Calu3 (cell line): Measurements from ENCODE around the gene IMMP2L. TPM values are rescaled to one million over a fixed set of nuclear protein-coding genes. Genes with fewer than 3 reads are reported as not detected.

Experiments used
- BruUV-seq: library from RNA; stranded (reverse); fragments of 400-500 nt; replicated peaks from 2 replicates; lab custom pipeline; 2021; lab: Mats Ljungman, UMichigan
- CTCF ChIA-PET: fragments of 300-600 bp; sonication (Branson Sonifier 250); formaldehyde crosslinking; loops from one replicate; lab custom pipeline; 2022; ENCODE audit warnings: antibody characterized with exemption; lab: Charles Lee
- DNase-seq: peaks from one replicate; pipeline ENCODE4 v3.0.0; 2022
- H3K27ac Mint-ChIP-seq: one replicate; pipeline ENCODE4 v1.8.0; 2022; ENCODE audit warnings: mixed read lengths; ENCODE audit not compliant: unreplicated experiment
- H3K27me3 Mint-ChIP-seq: one replicate; pipeline ENCODE4 v1.8.0; 2022; ENCODE audit warnings: mixed read lengths; ENCODE audit not compliant: unreplicated experiment
- H3K36me3 Mint-ChIP-seq: one replicate; pipeline ENCODE4 v1.8.0; 2022; ENCODE audit warnings: mild to moderate bottlenecking, moderate library complexity, mixed read lengths; ENCODE audit not compliant: insufficient read depth, unreplicated experiment
- H3K4me1 Mint-ChIP-seq: one replicate; pipeline ENCODE4 v1.8.0; 2022; ENCODE audit warnings: mild to moderate bottlenecking, low read depth, mixed read lengths; ENCODE audit not compliant: unreplicated experiment
- H3K4me3 Mint-ChIP-seq: one replicate; pipeline ENCODE4 v1.8.0; 2022; ENCODE audit warnings: mild to moderate bottlenecking, low read depth, moderate library complexity, mixed read lengths; ENCODE audit not compliant: unreplicated experiment
- H3K9me3 Mint-ChIP-seq: one replicate; pipeline ENCODE4 v1.8.0; 2022; ENCODE audit warnings: low read depth, mixed read lengths; ENCODE audit not compliant: unreplicated experiment
- CTCF ChIP-seq: fragments of 200-600 bp; IDR thresholded peaks from one replicate; pipeline ENCODE4 v1.8.0; 2022; ENCODE audit warnings: antibody characterized with exemption; ENCODE audit not compliant: unreplicated experiment
- intact Hi-C: fragments of 100-400 bp; cut with micrococcal nuclease; formaldehyde crosslinking; loops from one replicate; pipeline ENCODE4 v1.10.0; 2022; ENCODE audit not compliant: unreplicated experiment
- total RNA-seq: library from RNA; stranded (reverse); gene quantifications from 2 replicates; pipeline ENCODE4 v1.2.3, GENCODE V29; 2022

The IMMP2L gene
- total RNA-seq, 1 experiment from 2014 or later, result 28.6 TPM

GRCh38 chr7:111077001-111077400 lies 485.3 kb downstream of the IMMP2L start:
- CTCF ChIA-PET, result no interaction called here
- intact Hi-C loops, result no loop called here
- no peaks in the 10 kb centered on the region for H3K27me3 Mint-ChIP-seq
- H3K27ac Mint-ChIP-seq, result no peak overlapping the region
- no peaks in the 10 kb centered on the region for H3K36me3 Mint-ChIP-seq
- no peak for DNase-seq
- no TSS peak for BruUV-seq
- no peaks in the 10 kb centered on the region for H3K9me3 Mint-ChIP-seq
- no peak for TF ChIP-seq CTCF
- no peaks in the 10 kb centered on the region for H3K4me1 Mint-ChIP-seq
- no peak overlapping the region for H3K4me3 Mint-ChIP-seq

- no TSS peak for BruUV-seq
- H3K4me3 Mint-ChIP-seq, result no peak overlapping the region
- no peak for TF ChIP-seq CTCF
- intact Hi-C loops, result no loop called here
- H3K9me3 Mint-ChIP-seq, result no peaks in the 10 kb centered on the region
- no peaks in the 10 kb centered on the region for H3K36me3 Mint-ChIP-seq
- H3K27me3 Mint-ChIP-seq, result no peaks in the 10 kb centered on the region
- no peak for DNase-seq
- no peak overlapping the region for H3K27ac Mint-ChIP-seq
- H3K4me1 Mint-ChIP-seq, result no peaks in the 10 kb centered on the region
- CTCF ChIA-PET, result no interaction called here
Measured at GRCh38 chr7:111076205-111076604, 486.1 kb downstream of the IMMP2L start.

GRCh38 chr7:111075498-111075897 lies 486.8 kb downstream of the IMMP2L start:
- no TSS peak for BruUV-seq
- CTCF ChIA-PET, result no interaction called here
- intact Hi-C loops, result no loop called here
- H3K36me3 Mint-ChIP-seq, result no peaks in the 10 kb centered on the region
- no peak overlapping the region for H3K4me3 Mint-ChIP-seq
- no peaks in the 10 kb centered on the region for H3K4me1 Mint-ChIP-seq
- no peak for DNase-seq
- no peaks in the 10 kb centered on the region for H3K27me3 Mint-ChIP-seq
- no peaks in the 10 kb centered on the region for H3K9me3 Mint-ChIP-seq
- no peak overlapping the region for H3K27ac Mint-ChIP-seq
- TF ChIP-seq CTCF, result no peak

GRCh38 chr7:111074748-111075146 lies 487.5 kb downstream of the IMMP2L start:
- H3K36me3 Mint-ChIP-seq, result no peaks in the 10 kb centered on the region
- H3K27ac Mint-ChIP-seq, result no peak overlapping the region
- no peaks in the 10 kb centered on the region for H3K27me3 Mint-ChIP-seq
- no peaks in the 10 kb centered on the region for H3K9me3 Mint-ChIP-seq
- no peaks in the 10 kb centered on the region for H3K4me1 Mint-ChIP-seq
- intact Hi-C loops, result no loop called here
- CTCF ChIA-PET, result interaction anchor here (0.6 kb wide), 1 partner anchor 547 kb away, joined by 3 read pairs; no protein-coding TSS in a partner anchor
- no peak for TF ChIP-seq CTCF
- H3K4me3 Mint-ChIP-seq, result no peak overlapping the region
- BruUV-seq, result no TSS peak
- DNase-seq, result no peak
